ENCODE results near the gene TMEM151A.

TMEM151A gene

GRCh38 chr11:66322732-66323427 is 31.2 kb downstream of the TMEM151A start:
- no peak for DNase-seq (ENCODE audit: low read depth)

GRCh38 chr11:66323684-66324083 is 32.0 kb downstream of the TMEM151A start:
- DNase-seq (ENCODE audit: low read depth) = no peak

- no peak for DNase-seq (ENCODE audit: low read depth)
These were observed 33.0 kb downstream of the TMEM151A start for GRCh38 chr11:66324664-66325063.

GRCh38 chr11:66325263-66325671 is 33.6 kb downstream of the TMEM151A start:
- no peak for DNase-seq (ENCODE audit: low read depth)

- DNase-seq (ENCODE audit: low read depth) = no peak
These were observed 34.8 kb downstream of the TMEM151A start for GRCh38 chr11:66326261-66327111.

- DNase-seq (ENCODE audit: low read depth) = no peak
These were observed 35.7 kb downstream of the TMEM151A start for GRCh38 chr11:66327171-66328030.

- DNase-seq (ENCODE audit: low read depth) = no peak
These were observed 36.3 kb downstream of the TMEM151A start for GRCh38 chr11:66328031-66328301.

- DNase-seq (ENCODE audit: low read depth) = peak; percentile 67
These were observed 36.8 kb downstream of the TMEM151A start for GRCh38 chr11:66328302-66329144.

GRCh38 chr11:66329165-66329673 is 37.5 kb downstream of the TMEM151A start:
- no peak for DNase-seq (ENCODE audit: low read depth)

- no peak for DNase-seq (ENCODE audit: low read depth)
These were observed 39.2 kb downstream of the TMEM151A start for GRCh38 chr11:66330931-66331330.

GRCh38 chr11:66331542-66332370 is 40.1 kb downstream of the TMEM151A start:
- DNase-seq (ENCODE audit: low read depth) = no peak

GRCh38 chr11:66332371-66333219 is 40.9 kb downstream of the TMEM151A start:
- no peak for DNase-seq (ENCODE audit: low read depth)

- no peak for DNase-seq (ENCODE audit: low read depth)
These were observed 41.7 kb downstream of the TMEM151A start for GRCh38 chr11:66333220-66333877.

- DNase-seq (ENCODE audit: low read depth) = no peak
These were observed 42.4 kb downstream of the TMEM151A start for GRCh38 chr11:66333896-66334604.

- DNase-seq (ENCODE audit: low read depth) = no peak
These were observed 43.1 kb downstream of the TMEM151A start for GRCh38 chr11:66334605-66335442.

- DNase-seq (ENCODE audit: low read depth) = no peak
These were observed 44.0 kb downstream of the TMEM151A start for GRCh38 chr11:66335531-66336233.

Data from stimulated activated CD8-positive, alpha-beta memory T cell treated with anti-CD3 and anti-CD28 coated beads, Interleukin-4, amount 100 ng/mL, for 24 hours (primary cell).